Measurements from ENCODE around the gene TMOD4. TPM values are rescaled to one million over a fixed set of nuclear protein-coding genes. Genes with fewer than 3 reads are reported as not detected.

The TMOD4 gene
- total and polyA plus RNA-seq, 2 experiments from 2014 or later: 1.3 TPM; not detected in 1

- H3K9me3 Mint-ChIP-seq: no peaks in the 10 kb centered on the region
- H3K27ac ChIP-seq (ENCODE audit: low read depth): no peak overlapping the region
- peaks cover 12% of the 10 kb centered on the region; the same call in 2 of the 3 replicates for H3K4me1 Mint-ChIP-seq
- no peaks in the 10 kb centered on the region for H3K9me2 ChIP-seq (ENCODE audit: insufficient read depth)
- no peak overlapping the region for H3K4me3 Mint-ChIP-seq
- H3K36me3 Mint-ChIP-seq (ENCODE audit: low read depth): peaks cover 13% of the 10 kb centered on the region
- no peak for TF ChIP-seq ZNF331 (CRISPR knock-in tag; IDR thresholded peaks at IDR 0.05; ENCODE audit: low read depth)
- no peak overlapping the region for H3K4me2 ChIP-seq
- ATAC-seq (peak; percentile 20; the same call in 1 of the 3 replicates), DNase-seq (ENCODE audit: low spot score) (peak; percentile 40)
- H3K79me2 ChIP-seq (replicated peaks; ENCODE audit: insufficient read depth): no peaks in the 10 kb centered on the region
- H4K20me1 ChIP-seq (replicated peaks; ENCODE audit: insufficient read depth): no peaks in the 10 kb centered on the region
- H3K4me1 ChIP-seq (ENCODE audit: insufficient read depth): peaks cover 5% of the 10 kb centered on the region; the same call in 1 of the 2 replicates
- H3K4me3 ChIP-seq: no peak overlapping the region
- H3K27ac Mint-ChIP-seq: no peak overlapping the region
- H3K27me3 ChIP-seq (ENCODE audit: insufficient read depth): no peaks in the 10 kb centered on the region
- peaks cover 11% of the 10 kb centered on the region for H3K27me3 Mint-ChIP-seq (ENCODE audit: insufficient read depth, low read depth, poor library complexity)
- no peaks in the 10 kb centered on the region; the same call in 1 of the 2 replicates for H3F3A ChIP-seq (replicated peaks; ENCODE audit: low read depth)
- 0 out of 2 replicates have a peak, but pooled peaks cover 6% of the 10 kb centered on the region for H3K36me3 ChIP-seq (ENCODE audit: insufficient read depth)
- no peak overlapping the region for H2AFZ ChIP-seq
Measured at GRCh38 chr1:151158751-151159251, 17.0 kb downstream of the TMOD4 start.

GRCh38 chr1:151158326-151158725, 17.5 kb downstream of the TMOD4 start:
- Histone ChIP-seq H3K36me3 (ENCODE audit: insufficient read depth) (0 out of 2 replicates have a peak, but pooled peaks cover 6% of the 10 kb centered on the region), H3K4me1 (ENCODE audit: insufficient read depth) (peaks cover 5% of the 10 kb centered on the region; the same call in 1 of the 2 replicates), H3F3A (replicated peaks; ENCODE audit: low read depth) (no peaks in the 10 kb centered on the region; the same call in 1 of the 2 replicates), H4K20me1 (replicated peaks; ENCODE audit: insufficient read depth) (no peaks in the 10 kb centered on the region), H3K9me2 (ENCODE audit: insufficient read depth) (no peaks in the 10 kb centered on the region), H3K27ac (ENCODE audit: low read depth) (no peak overlapping the region), H3K79me2 (replicated peaks; ENCODE audit: insufficient read depth) (no peaks in the 10 kb centered on the region), H3K4me3 (no peak overlapping the region), H3K4me2 (no peak overlapping the region), H3K27me3 (ENCODE audit: insufficient read depth) (no peaks in the 10 kb centered on the region), H2AFZ (no peak overlapping the region)
- Mint-ChIP-seq H3K4me1 (peaks cover 12% of the 10 kb centered on the region; the same call in 2 of the 3 replicates), H3K9me3 (no peaks in the 10 kb centered on the region), H3K27me3 (ENCODE audit: insufficient read depth, low read depth, poor library complexity) (peaks cover 11% of the 10 kb centered on the region), H3K27ac (no peak overlapping the region), H3K36me3 (ENCODE audit: low read depth) (peaks cover 13% of the 10 kb centered on the region), H3K4me3 (no peak overlapping the region)
- DNase-seq (ENCODE audit: low spot score) (no peak), ATAC-seq (no peak)
- no peak for TF ChIP-seq NANOG (IDR thresholded peaks at IDR 0.05; ENCODE audit: borderline replicate concordance)
- TF ChIP-seq EZH2phosphoT487 (IDR thresholded peaks at IDR 0.05; ENCODE audit: unreplicated experiment): no peak
- TF ChIP-seq CREB1 (CRISPR knock-in tag; IDR thresholded peaks at IDR 0.05; ENCODE audit: low read depth): no peak
- TF ChIP-seq ETS1 (IDR thresholded peaks at IDR 0.05): no peak
- TF ChIP-seq ZNF114 (CRISPR knock-in tag; IDR thresholded peaks at IDR 0.05): no peak
- no peak for TF ChIP-seq CTCF (conservative IDR thresholded peaks at IDR 0.05; ENCODE audit: low read depth in 2 of 2)
- no peak for TF ChIP-seq REST (IDR thresholded peaks at IDR 0.05; ENCODE audit: unreplicated experiment)
